Transverse colon (tissue), 4 donors: ENCODE data around the gene DCAF15.

Source experiments
- EP300 ChIP-seq: sonication (generic); formaldehyde crosslinking; IDR thresholded peaks from one replicate; pipeline ENCODE4 v1.6.1; 2017; ENCODE audit warnings: antibody characterized with exemption, low read depth
- POLR2A ChIP-seq: fragments of 450-650 bp; IDR thresholded peaks from one replicate; pipeline ENCODE4 v1.6.1; 2016; ENCODE audit warnings: antibody characterized with exemption, mild to moderate bottlenecking, moderate library complexity
- POLR2AphosphoS5 ChIP-seq, 3 donors: sonication (generic); formaldehyde crosslinking; IDR thresholded peaks; one replicate each; pipeline ENCODE4 v1.6.1; 2016; ENCODE audit warnings: antibody characterized with exemption in 3 of 3
- TF ChIP-seq, protein P1 (sequence below), 5 experiments: fragments of 200-600 bp in 3 of 5; fragments of 450-650 bp in 2 of 5; sonication (generic) in 3 of 5; IDR thresholded peaks; 1 replicate in 2 of 5; 2 replicates in 3 of 5; pipeline ENCODE4 v1.5.1; 2016 to 2017; ENCODE audit warnings: antibody characterized with exemption in 5 of 5, inconsistent platforms in 3 of 5, mild to moderate bottlenecking in 2 of 5, moderate library complexity in 1 of 5

DNA sequence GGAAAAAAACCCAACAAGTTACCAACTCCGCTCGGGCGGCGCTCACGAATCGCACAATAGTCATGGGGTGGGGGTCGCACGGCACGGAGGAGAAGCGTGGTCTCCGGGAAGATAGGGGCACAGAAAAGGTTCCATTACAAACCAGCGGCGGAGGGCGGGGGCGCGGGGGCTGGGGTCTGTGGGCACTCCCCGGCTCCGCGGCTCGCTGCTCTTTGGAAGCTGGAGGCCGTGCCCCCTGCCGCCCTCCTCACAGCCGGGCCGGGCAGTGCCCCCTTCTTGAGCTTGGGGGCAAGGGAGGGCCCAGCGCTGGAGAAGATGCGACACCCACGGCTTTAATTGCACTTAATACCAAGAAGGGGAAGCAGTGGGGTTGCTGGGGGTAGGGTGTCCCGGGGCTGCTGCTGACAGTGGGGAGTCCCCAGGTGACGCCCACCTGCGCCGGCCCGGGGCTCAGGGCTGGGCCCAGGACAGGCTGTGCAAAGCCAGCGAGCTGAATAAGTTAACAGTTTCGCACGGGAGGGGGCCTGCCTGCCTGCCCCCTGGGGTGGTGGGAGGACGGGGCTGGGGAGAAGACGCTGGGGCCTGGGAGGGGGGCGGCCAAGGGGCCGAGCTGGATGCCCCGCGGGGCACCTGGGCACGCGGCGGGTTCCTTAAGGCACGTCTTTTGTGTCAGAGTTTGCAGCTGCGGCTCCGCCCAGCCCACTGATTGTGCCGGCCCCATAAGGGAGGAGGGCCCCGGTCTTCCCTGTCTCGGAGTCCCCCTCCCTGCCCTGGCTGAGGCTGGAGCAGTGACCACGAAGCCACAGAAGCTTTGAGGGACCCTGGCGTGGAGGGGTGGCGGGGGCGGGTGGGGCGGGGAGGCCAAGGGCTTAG, 9.8 kb downstream of the DCAF15 start:
- TF ChIP-seq, protein P1, sequence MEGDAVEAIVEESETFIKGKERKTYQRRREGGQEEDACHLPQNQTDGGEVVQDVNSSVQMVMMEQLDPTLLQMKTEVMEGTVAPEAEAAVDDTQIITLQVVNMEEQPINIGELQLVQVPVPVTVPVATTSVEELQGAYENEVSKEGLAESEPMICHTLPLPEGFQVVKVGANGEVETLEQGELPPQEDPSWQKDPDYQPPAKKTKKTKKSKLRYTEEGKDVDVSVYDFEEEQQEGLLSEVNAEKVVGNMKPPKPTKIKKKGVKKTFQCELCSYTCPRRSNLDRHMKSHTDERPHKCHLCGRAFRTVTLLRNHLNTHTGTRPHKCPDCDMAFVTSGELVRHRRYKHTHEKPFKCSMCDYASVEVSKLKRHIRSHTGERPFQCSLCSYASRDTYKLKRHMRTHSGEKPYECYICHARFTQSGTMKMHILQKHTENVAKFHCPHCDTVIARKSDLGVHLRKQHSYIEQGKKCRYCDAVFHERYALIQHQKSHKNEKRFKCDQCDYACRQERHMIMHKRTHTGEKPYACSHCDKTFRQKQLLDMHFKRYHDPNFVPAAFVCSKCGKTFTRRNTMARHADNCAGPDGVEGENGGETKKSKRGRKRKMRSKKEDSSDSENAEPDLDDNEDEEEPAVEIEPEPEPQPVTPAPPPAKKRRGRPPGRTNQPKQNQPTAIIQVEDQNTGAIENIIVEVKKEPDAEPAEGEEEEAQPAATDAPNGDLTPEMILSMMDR (IDR thresholded peaks at IDR 0.05) = no peak
- no peak for TF ChIP-seq POLR2A
- TF ChIP-seq POLR2AphosphoS5 (IDR thresholded peaks at IDR 0.05) = no peak
- no peak for TF ChIP-seq EP300
